ENCODE results near the gene HCFC1.

DNA sequence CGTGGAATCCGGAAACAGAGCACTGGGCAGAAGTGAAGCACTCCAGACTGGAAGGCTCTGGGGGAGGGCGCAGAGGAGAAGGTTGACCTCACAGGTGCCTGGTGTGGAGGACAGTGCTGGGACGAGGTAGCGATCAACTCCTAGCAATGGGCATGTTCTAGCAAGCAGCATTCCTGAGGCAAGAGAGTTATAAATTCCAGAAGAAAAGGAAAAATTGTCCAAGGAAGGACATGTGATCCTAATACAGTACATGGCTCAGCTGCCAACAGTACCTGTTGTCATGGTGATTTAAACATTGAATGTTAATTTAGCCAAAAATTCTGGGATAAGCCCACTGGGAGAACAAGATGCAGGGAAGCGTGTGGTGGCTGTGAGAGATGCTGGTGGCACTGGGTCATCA, 53.7 kb downstream of the HCFC1 start:
- TF ChIP-seq SP1 (CRISPR knock-in tag; IDR thresholded peaks at IDR 0.05) (no peak), POLR2A (conservative IDR thresholded peaks at IDR 0.05) (no peak)
